HG02763 (cell line): ENCODE data around the gene TNFSF9.

Source experiments
- ATAC-seq: cut with Tn5 transposase; IDR thresholded peaks from one replicate; pipeline ENCODE4 v1.9.1; 2021; ENCODE audit warnings: mild to moderate bottlenecking, moderate library complexity; ENCODE audit not compliant: unreplicated experiment

The TNFSF9 gene

GRCh38 chr19:6530386-6531162, at the start of gene TNFSF9:
Gene TNFSF9, plus strand, starts transcription at chr19:6531026. Its CDS starts 11 bp downstream, at chr19:6531037.
- peak; percentile 29 for ATAC-seq

DNA sequence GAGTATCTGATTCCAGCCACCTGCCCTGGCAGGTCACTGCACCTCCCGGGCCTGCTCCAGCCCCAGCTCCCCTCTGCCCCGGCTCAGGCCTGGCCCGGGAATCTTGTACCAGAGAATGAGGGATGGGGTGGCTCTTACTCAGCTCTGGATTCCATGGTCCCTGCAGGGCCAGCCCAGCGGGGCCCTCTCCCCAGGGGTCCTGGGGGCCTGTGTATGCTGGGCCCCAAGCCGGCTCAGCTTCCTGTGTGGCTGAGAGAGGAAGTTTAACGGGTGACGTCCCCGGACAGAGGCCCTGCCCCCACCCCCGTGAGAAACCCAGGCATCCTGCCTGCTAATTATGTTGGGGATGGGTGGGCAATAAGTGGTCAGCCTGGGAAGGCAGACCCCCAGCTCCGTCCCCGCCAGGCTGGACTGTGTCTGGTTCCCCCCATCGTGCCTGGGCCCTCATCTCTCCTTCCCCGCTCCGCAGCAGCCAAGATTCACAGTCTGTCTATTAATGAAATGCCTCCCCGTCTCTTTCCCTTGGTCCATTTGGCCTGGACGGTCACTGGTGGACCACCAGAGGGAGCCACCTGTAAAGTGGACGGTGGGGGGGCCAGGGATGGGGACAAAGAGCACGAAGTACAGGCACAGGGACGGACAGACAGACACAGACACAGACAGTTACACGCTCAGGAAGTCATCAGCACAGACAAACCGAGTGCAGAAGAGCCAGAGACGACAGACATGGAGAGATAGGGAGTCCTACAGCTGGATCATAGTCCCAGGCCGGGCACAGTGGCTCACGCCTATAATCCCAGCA, 49.1 kb upstream of the TNFSF9 start, which contains the start of gene DENND1C:
DENND1C (minus strand) TSS at position 247 of the 802 bp plus-strand sequence; CDS start at position 155, 92 bp downstream.
- ATAC-seq = peak; percentile 61

- no peak for ATAC-seq
Observed at GRCh38 chr19:6482343-6482686, 48.5 kb upstream of the TNFSF9 start.

- no peak for ATAC-seq
Observed at GRCh38 chr19:6483235-6483634, 47.6 kb upstream of the TNFSF9 start.

DNA sequence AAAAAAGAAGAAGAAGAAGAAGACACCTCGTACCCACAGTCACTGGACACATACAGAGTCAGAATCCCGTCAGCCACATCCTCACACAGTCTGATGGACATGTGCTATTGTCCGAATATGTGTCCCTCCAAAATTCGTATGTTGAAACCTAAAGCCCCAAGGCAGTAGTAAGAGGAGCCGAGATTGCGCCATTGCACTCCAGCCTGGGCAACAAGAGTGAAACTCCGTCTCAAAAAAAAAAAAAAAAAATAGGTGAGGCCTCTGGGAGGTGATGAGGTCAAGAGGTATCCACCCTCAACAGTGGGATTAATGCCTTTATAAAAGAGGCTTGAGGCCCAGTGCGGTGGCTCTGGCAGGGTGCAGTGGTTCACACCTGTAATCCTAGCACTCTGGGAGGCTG, 46.6 kb upstream of the TNFSF9 start:
- no peak for ATAC-seq

DNA sequence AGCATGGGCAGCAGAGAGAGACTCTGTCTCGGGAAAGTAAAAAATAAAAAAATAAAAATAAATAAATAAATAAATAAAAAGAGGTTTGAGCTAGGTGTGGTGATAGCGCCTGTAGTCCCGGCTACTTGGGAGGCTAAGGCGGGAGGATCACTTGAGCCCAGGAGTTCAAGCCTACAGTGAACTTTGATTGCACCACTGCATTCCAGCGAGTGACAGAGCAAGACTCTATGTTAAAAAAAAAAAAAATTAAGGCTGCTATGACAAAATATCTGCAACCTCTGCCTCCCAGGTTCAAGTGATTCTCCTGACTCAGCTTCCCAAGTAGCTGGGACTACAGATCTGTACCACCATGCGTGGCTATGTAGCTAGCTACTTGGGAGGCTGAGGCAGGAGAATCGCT, 46.0 kb upstream of the TNFSF9 start:
- ATAC-seq = no peak

DNA sequence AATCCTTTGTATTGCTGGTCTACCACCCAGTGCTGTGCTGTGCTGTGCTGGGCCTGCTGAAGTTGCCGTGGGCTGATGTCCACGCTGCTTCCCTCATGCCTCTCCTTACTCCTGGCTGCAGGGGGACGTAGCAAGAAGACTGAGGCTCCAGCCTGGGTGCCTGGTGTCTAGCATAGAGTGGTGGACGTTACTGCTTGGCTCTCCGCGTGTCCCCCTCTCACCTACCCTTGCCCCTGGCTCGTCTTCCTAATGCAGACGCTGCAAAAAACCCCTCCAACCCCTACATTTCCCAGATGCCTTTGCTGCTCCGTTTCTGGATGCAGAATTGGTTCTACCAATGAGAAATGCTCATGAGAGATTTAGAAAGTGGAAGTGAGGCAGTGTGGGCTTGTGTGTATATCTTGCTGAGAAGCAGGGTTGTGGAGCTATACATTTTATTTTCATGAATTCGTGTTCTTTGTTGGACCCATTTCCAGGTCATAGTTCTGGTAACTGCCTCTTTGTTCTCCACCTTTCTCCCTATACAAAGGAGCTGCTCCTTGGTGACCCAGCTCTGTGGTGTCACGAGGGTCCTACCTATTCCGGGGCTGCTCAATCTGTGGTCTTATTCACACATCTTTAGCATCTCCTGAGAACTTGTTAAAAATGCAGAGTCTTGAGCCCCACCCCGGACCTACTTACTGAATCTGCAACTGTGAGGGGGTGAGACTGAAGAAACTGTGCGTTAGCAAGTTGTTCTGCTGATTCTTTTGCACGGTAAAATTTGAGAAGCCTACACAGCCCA, 41.4 kb upstream of the TNFSF9 start:
- ATAC-seq = no peak

DNA sequence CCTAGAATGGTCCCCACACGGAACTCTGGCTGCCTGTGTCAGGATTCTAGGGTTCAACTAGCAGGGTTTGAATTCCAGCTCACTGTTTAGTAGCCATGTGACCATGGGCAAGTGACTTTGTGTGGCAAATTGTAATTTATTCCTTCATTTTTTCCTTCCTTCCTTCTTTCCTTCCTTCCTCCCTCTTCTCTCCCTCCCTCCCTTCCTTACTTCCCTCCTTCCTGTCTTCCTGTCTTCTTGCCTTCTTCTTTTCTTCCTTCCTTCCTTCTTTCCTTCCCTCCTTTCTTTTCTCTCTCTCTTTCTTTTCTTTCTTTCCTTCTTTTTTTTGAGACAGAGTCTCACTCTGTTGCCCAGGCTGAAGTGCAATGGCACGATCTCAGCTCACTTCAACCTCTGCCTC, 40.7 kb upstream of the TNFSF9 start:
- ATAC-seq = no peak

DNA sequence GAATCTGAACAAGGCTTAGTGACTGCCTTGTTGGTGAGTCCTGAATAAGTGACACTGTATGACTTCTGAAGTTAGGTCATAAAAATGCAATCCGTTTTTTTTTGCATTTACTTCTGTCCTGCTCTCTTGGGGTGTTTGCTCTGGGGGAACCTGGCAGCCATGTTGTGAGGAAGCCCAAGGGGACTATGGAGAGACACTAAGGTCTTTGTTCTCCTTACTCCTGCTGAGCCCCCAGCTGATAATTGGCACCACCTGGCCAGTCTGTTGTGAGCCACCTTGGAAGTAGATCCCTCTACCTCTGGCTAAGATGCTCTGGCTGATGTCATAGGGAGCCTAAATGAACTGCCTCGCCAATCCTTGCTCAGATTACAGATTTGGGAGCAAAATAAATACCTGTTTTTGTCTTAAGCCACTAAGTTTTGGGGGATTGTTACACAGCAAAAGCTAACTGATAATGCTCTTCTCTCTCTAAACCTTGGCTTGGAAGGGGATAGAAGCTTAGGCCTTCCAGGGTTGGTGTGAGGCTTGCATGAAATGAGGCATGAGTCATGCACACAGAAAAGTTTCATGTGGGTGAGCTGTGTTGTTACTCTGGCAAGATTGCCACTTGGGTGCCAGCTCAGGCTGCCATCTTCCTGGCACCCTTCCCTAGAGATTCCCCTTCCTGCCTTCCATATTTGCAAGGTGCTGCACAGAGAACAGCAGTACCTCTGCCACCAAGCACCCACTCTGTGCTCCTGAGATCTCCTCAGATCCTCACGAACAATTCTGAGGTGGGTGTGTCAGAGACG, 38.8 kb upstream of the TNFSF9 start:
- no peak for ATAC-seq

GRCh38 chr19:6494438-6495036, 36.3 kb upstream of the TNFSF9 start:
- no peak for ATAC-seq

- no peak for ATAC-seq
Observed at GRCh38 chr19:6495947-6496346, 34.9 kb upstream of the TNFSF9 start.

DNA sequence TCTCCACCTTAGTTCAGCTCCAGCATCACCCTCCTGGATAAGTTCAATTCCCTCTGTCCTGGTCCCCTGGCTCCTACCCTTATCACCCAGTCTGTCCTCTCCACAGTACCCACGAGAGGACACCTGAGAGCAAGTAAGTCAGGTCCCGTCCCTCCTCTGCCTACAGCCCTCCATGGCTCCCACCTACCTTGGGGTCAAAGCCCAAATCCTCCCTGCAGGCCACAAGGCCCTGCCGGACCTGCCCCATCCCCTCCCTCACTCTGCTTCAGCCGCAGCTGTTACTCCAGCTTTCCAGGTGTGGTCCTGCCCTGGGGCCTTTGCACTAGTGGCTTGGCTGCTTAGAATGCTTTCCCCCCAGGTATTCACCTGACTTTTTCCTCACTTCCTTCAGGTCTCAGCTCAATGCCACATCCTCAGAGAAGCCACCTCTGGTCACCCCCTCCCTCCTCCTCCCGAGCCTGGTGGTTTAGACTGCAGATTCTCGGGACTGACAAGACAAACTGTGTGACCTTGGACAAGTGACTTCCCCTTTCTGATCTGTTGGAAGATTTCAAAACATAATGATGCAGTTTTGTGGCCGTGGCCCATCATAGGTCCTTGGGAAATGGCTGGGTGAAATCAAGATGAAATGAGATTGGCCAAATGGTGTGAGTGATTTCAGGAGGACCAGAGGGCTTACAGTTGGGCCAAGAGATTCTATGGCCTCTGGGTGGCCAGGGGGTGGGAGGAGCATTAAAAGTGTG, 32.4 kb upstream of the TNFSF9 start:
- ATAC-seq = no peak

- ATAC-seq = no peak
Observed at GRCh38 chr19:6499052-6499790, 31.6 kb upstream of the TNFSF9 start.

DNA sequence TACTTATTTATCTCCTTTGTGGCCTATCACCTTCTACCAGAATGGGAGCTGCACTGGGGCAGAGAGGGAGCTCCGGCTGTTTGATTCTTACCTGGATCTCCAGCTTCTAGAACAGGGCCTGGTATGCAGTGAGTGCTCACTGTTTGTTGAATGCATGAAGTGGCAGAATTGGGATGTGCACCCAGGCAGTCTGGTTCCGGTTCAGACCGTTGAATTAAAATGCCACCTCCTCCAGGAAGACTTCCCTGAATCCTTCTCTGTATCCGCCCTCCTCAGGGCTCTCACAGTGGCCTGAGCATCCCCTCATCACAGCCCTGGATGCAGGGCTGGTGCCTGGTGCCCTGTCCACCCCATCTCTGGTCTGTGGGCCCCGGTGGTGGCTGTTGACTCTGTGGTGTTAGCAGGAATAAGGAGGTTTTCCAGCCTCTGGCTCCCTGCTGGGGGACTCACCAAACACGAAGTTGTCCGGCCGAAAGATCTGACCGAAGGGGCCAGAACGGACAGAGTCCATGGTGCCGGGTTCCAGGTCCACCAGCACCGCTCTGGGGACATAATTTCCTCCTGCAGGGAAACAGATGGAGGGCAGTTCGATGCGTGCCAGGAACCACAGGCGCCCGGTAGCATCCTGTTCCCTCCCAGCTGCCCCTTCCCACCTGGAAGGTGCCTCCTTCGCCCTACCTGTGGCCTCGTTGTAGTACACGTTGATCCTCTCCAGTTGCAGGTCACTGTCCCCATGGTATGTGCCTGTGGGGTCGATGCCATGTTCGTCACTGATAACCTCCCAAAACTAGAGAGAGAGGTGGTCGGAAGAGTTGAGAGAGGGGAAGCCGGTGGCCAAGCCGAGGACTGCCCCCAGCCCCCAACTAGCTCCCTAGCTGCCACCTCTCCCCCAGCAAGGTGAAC, 29.7 kb upstream of the TNFSF9 start:
- no peak for ATAC-seq

DNA sequence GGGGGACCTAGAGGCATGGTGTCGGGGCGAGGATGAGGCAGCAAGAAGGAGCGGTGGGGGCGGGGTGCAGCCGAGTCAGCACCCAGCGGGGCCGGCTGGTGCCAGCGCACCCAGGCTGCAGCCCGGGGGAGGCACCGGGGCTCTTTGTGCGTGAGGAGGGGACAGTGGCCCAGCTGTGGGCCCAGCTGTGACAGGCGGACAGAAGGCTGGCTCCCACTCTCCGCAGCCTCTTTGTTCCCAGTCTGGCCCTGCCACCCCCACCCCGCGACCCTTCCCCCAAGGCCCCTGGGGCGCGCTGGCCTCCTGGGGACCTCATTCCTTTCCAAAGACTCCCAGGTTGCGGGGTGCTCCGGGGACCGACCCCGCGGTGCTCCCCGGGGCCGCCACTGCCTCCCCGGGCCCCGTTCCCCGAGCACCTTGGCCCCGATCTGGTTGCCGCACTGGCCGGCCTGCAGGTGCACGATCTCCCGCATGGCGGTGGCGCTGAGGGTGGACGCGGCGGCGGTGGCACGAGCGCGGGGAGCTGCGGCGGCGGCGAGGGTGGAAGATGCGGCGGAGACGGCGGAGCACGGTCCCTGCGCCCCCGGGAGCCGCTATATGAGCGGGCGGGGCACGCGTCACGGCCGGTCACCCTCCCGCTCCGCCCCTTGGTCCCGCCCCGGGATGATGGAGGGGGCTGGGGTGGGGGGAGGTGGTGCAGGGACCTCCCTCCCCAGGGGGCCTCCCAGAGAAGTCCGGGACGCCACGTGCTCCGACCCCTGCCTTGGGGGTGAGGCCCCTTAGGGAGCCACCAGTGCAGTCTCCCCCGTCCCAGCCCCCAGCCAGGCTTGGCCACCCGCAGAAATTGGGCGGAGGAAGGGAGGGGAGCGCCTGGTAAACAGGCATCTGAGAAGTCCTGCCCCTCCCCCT, 28.8 kb upstream of the TNFSF9 start, which contains the start of gene TUBB4A:
TUBB4A (minus strand) TSS at position 570 of the 909 bp plus-strand sequence; CDS start at position 473, 97 bp downstream.
- no peak for ATAC-seq

DNA sequence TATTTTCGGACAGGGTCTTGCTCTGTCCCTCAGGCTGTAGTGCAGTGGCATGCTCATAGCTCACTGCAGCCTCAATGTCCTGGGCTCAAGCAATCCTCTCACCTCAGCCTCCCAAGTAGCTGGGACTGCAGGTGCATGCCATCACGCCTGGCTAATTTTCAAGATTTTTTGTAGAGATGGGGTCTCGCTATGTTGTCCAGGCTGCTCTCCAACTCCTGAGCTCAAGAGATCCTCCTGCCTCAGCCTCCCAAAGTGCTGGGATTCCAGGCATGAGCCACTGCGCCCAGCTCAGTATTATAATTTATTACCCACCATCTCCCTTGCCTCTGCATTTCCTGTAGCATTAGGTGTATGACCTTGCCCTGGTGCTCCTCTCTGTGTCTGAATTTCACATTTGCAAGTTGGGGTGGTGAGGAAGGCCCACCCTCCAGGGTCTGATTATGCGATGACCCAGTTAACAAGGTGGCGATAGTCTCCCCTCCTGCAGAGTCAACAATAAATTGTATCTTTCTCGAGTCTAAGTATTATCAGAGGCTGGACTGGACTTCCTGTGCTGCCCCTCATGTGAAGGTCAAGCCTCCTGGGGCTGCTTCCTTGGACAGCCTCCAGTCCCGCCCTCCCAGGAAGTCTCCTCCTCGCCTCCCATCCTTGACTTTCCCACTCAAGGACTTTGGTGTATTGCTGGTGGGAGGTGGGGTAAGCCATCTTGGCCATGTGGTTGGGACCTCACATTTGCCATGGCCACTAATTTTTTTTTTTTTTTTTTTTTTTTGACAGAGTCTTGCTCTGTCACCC, 27.2 kb upstream of the TNFSF9 start:
- no peak for ATAC-seq
